GM23338 (cell line): Measurements from ENCODE around the gene FHOD1. TPM values are rescaled to one million over a fixed set of nuclear protein-coding genes. Genes with fewer than 3 reads are reported as not detected.

Source experiments
- ATAC-seq: fragments of 200-7000 bp; cut with Tn5 transposase; 3 replicates; pipeline ENCODE4 v1.9.1; 2020
- DNase-seq: peaks from one replicate; pipeline ENCODE4 v3.0.0-alpha.2; 2015; ENCODE audit warnings: low spot score
- H2AFZ ChIP-seq: fragments of 200-600 bp; sonication (generic); 2 replicates; pipeline ENCODE4 v1.8.0; 2016; ENCODE audit warnings: antibody characterized with exemption, mild to moderate bottlenecking, moderate library complexity
- H3F3A ChIP-seq: fragments of 200-600 bp; sonication (generic); replicated peaks from 2 replicates; pipeline ENCODE4 v1.8.0; 2017; ENCODE audit warnings: antibody characterized with exemption, mixed run types, low read depth
- H3K27ac ChIP-seq: fragments of 200-600 bp; sonication (generic); 2 replicates; pipeline ENCODE4 v1.6.1; 2016; ENCODE audit warnings: low read depth
- H3K27me3 ChIP-seq: fragments of 200-600 bp; sonication (generic); 2 replicates; pipeline ENCODE4 v1.8.0; 2016; ENCODE audit warnings: mild to moderate bottlenecking, mixed run types, moderate library complexity; ENCODE audit not compliant: insufficient read depth
- H3K36me3 ChIP-seq: fragments of 200-600 bp; sonication (generic); 2 replicates; pipeline ENCODE4 v1.8.0; 2016; ENCODE audit warnings: mild to moderate bottlenecking; ENCODE audit not compliant: insufficient read depth
- H3K4me1 ChIP-seq: fragments of 200-600 bp; sonication (generic); 2 replicates; pipeline ENCODE4 v1.8.0; 2016; ENCODE audit warnings: mild to moderate bottlenecking, moderate library complexity; ENCODE audit not compliant: insufficient read depth
- H3K4me2 ChIP-seq: fragments of 200-600 bp; sonication (generic); 2 replicates; pipeline ENCODE4 v1.7.1; 2017; ENCODE audit warnings: mixed run types
- H3K4me3 ChIP-seq: fragments of 200-600 bp; sonication (generic); 2 replicates; pipeline ENCODE4 v1.6.1; 2016; ENCODE audit warnings: mixed run types
- H3K79me2 ChIP-seq: fragments of 200-600 bp; sonication (generic); replicated peaks from 2 replicates; pipeline ENCODE4 v1.8.0; 2017; ENCODE audit warnings: mild to moderate bottlenecking; ENCODE audit not compliant: insufficient read depth
- H3K9me2 ChIP-seq: fragments of 200-600 bp; sonication (generic); 2 replicates; pipeline ENCODE4 v1.8.0; 2017; ENCODE audit not compliant: insufficient read depth
- H4K20me1 ChIP-seq: fragments of 200-600 bp; sonication (generic); replicated peaks from 2 replicates; pipeline ENCODE4 v1.8.0; 2017; ENCODE audit warnings: mild to moderate bottlenecking; ENCODE audit not compliant: insufficient read depth
- H3K27ac Mint-ChIP-seq: 2 replicates; pipeline ENCODE4 v1.8.0; 2020; ENCODE audit warnings: inconsistent platforms, mild to moderate bottlenecking, moderate library complexity, mixed read lengths
- H3K27me3 Mint-ChIP-seq: 3 replicates; pipeline ENCODE4 v1.8.0; 2022; ENCODE audit warnings: low read depth, mild to moderate bottlenecking, moderate library complexity, mixed read lengths, inconsistent platforms; ENCODE audit not compliant: insufficient read depth, poor library complexity
- H3K36me3 Mint-ChIP-seq: 3 replicates; pipeline ENCODE4 v1.8.0; 2021; ENCODE audit warnings: low read depth, mild to moderate bottlenecking, inconsistent platforms, moderate library complexity, mixed read lengths
- H3K4me1 Mint-ChIP-seq: 3 replicates; pipeline ENCODE4 v1.8.0; 2020; ENCODE audit warnings: mild to moderate bottlenecking, inconsistent platforms, mixed read lengths
- H3K4me3 Mint-ChIP-seq: 3 replicates; pipeline ENCODE4 v1.8.0; 2021; ENCODE audit warnings: moderate library complexity, mild to moderate bottlenecking, inconsistent platforms, mixed read lengths
- H3K9me3 Mint-ChIP-seq: 3 replicates; pipeline ENCODE4 v1.8.0; 2020; ENCODE audit warnings: moderate library complexity, mild to moderate bottlenecking, inconsistent platforms, mixed read lengths
- CTCF ChIP-seq, 2 experiments: fragments of 200-600 bp in 1 of 2; sonication (generic) in 1 of 2; conservative IDR thresholded peaks; 2 replicates each; pipeline versions ENCODE4 v1.5.1 to v1.6.1; 2016 to 2017; ENCODE audit warnings: antibody characterized with exemption in 2 of 2, low read depth in 2 of 2, mild to moderate bottlenecking in 2 of 2, moderate library complexity in 1 of 2
- ETS1 ChIP-seq: IDR thresholded peaks from 2 replicates; pipeline ENCODE4 v1.6.1; 2016; ENCODE audit warnings: antibody characterized with exemption
- EZH2phosphoT487 ChIP-seq: fragments of 200-600 bp; sonication (generic); IDR thresholded peaks from one replicate; pipeline ENCODE4 v1.8.1; 2018; ENCODE audit warnings: antibody characterized with exemption; ENCODE audit not compliant: unreplicated experiment
- ZNF114 ChIP-seq: fragments of 250-450 bp; sonication (Bioruptor Pico); IDR thresholded peaks from 2 replicates; pipeline ENCODE4 v1.5.0; 2020; ENCODE audit warnings: mild to moderate bottlenecking, moderate library complexity
- ZNF331 ChIP-seq: fragments of 250-450 bp; sonication (Bioruptor Pico); IDR thresholded peaks from 2 replicates; pipeline ENCODE4 v1.5.0; 2020; ENCODE audit warnings: low read depth, mild to moderate bottlenecking, moderate library complexity
- polyA plus RNA-seq: library from polyadenylated mRNA; unstranded; fragments of >200 nt; fragmentation: Nextera tagmentation; extraction: Ambion mirVana; gene quantifications from 2 replicates; pipeline ENCODE4 v1.2.1, GENCODE V29; 2016
- total RNA-seq: library from RNA; depleted of rRNA; stranded (reverse); fragments of >200 nt; shearing (Covaris generic); gene quantifications from 2 replicates; pipeline ENCODE4 v1.2.3, GENCODE V29; 2014
- TF ChIP-seq, protein P1 (sequence below): IDR thresholded peaks from one replicate; pipeline ENCODE4 v1.6.1; 2018; ENCODE audit warnings: antibody characterized with exemption; ENCODE audit not compliant: unreplicated experiment
- TF ChIP-seq, protein P2 (sequence below): fragments of 250-450 bp; sonication (Bioruptor Pico); IDR thresholded peaks from 2 replicates; pipeline ENCODE4 v1.5.0; 2020; ENCODE audit warnings: mild to moderate bottlenecking, moderate library complexity

Gene FHOD1
- total and polyA plus RNA-seq, 2 experiments from 2014 or later, result 26.2 to 52.7 TPM

- peaks cover 10% of the 10 kb centered on the region; the same call in 2 of the 3 replicates for H3K36me3 Mint-ChIP-seq
- no peak for ATAC-seq
- Histone ChIP-seq H3K4me1 (peaks cover 9% of the 10 kb centered on the region), H3K27ac (no peak overlapping the region), H4K20me1 (no peaks in the 10 kb centered on the region; the same call in 1 of the 2 replicates), H3F3A (peaks cover 7% of the 10 kb centered on the region; the same call in 1 of the 2 replicates), H3K9me2 (no peaks in the 10 kb centered on the region), H3K36me3 (no peaks in the 10 kb centered on the region), H2AFZ (no peak overlapping the region), H3K4me3 (no peak overlapping the region), H3K79me2 (no peaks in the 10 kb centered on the region), H3K4me2 (no peak overlapping the region), H3K27me3 (no peaks in the 10 kb centered on the region)
- peaks cover 15% of the 10 kb centered on the region for H3K27me3 Mint-ChIP-seq
- H3K4me3 Mint-ChIP-seq, result no peak overlapping the region
- no peak overlapping the region for H3K27ac Mint-ChIP-seq
- H3K9me3 Mint-ChIP-seq, result no peaks in the 10 kb centered on the region
- no peak for DNase-seq
- H3K4me1 Mint-ChIP-seq, result peaks cover 11% of the 10 kb centered on the region
- no peak for TF ChIP-seq ZNF114 (CRISPR knock-in tag)
- TF ChIP-seq, protein P1, sequence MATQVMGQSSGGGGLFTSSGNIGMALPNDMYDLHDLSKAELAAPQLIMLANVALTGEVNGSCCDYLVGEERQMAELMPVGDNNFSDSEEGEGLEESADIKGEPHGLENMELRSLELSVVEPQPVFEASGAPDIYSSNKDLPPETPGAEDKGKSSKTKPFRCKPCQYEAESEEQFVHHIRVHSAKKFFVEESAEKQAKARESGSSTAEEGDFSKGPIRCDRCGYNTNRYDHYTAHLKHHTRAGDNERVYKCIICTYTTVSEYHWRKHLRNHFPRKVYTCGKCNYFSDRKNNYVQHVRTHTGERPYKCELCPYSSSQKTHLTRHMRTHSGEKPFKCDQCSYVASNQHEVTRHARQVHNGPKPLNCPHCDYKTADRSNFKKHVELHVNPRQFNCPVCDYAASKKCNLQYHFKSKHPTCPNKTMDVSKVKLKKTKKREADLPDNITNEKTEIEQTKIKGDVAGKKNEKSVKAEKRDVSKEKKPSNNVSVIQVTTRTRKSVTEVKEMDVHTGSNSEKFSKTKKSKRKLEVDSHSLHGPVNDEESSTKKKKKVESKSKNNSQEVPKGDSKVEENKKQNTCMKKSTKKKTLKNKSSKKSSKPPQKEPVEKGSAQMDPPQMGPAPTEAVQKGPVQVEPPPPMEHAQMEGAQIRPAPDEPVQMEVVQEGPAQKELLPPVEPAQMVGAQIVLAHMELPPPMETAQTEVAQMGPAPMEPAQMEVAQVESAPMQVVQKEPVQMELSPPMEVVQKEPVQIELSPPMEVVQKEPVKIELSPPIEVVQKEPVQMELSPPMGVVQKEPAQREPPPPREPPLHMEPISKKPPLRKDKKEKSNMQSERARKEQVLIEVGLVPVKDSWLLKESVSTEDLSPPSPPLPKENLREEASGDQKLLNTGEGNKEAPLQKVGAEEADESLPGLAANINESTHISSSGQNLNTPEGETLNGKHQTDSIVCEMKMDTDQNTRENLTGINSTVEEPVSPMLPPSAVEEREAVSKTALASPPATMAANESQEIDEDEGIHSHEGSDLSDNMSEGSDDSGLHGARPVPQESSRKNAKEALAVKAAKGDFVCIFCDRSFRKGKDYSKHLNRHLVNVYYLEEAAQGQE, result no peak
Observed at GRCh38 chr16:67202956-67203493, 44.3 kb downstream of the FHOD1 start.

DNA sequence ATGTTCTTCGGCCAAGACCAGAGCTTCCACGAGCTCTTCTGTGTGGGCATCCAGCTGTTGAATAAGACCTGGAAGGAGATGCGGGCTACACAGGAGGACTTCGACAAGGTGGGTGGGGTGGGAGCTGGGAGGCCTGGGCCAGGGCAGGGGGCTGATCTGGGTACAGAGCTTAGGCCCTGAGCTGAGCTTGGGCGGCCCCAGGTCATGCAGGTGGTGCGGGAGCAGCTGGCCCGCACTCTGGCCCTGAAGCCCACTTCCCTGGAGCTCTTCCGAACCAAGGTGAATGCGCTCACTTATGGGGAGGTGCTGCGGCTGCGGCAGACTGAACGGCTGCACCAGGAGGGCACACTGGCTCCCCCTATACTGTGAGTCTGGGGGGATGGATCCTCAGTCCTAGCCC lies 44.9 kb downstream of the FHOD1 start:
- Histone ChIP-seq H3F3A (peaks cover 12% of the 10 kb centered on the region; the same call in 1 of the 2 replicates), H3K4me1 (peaks cover 9% of the 10 kb centered on the region), H3K79me2 (no peaks in the 10 kb centered on the region), H3K27ac (no peak overlapping the region), H4K20me1 (no peaks in the 10 kb centered on the region; the same call in 1 of the 2 replicates), H3K4me2 (no peak overlapping the region), H3K27me3 (no peaks in the 10 kb centered on the region), H3K36me3 (no peaks in the 10 kb centered on the region), H3K4me3 (no peak overlapping the region), H2AFZ (no peak overlapping the region), H3K9me2 (no peaks in the 10 kb centered on the region)
- TF ChIP-seq, protein P2, sequence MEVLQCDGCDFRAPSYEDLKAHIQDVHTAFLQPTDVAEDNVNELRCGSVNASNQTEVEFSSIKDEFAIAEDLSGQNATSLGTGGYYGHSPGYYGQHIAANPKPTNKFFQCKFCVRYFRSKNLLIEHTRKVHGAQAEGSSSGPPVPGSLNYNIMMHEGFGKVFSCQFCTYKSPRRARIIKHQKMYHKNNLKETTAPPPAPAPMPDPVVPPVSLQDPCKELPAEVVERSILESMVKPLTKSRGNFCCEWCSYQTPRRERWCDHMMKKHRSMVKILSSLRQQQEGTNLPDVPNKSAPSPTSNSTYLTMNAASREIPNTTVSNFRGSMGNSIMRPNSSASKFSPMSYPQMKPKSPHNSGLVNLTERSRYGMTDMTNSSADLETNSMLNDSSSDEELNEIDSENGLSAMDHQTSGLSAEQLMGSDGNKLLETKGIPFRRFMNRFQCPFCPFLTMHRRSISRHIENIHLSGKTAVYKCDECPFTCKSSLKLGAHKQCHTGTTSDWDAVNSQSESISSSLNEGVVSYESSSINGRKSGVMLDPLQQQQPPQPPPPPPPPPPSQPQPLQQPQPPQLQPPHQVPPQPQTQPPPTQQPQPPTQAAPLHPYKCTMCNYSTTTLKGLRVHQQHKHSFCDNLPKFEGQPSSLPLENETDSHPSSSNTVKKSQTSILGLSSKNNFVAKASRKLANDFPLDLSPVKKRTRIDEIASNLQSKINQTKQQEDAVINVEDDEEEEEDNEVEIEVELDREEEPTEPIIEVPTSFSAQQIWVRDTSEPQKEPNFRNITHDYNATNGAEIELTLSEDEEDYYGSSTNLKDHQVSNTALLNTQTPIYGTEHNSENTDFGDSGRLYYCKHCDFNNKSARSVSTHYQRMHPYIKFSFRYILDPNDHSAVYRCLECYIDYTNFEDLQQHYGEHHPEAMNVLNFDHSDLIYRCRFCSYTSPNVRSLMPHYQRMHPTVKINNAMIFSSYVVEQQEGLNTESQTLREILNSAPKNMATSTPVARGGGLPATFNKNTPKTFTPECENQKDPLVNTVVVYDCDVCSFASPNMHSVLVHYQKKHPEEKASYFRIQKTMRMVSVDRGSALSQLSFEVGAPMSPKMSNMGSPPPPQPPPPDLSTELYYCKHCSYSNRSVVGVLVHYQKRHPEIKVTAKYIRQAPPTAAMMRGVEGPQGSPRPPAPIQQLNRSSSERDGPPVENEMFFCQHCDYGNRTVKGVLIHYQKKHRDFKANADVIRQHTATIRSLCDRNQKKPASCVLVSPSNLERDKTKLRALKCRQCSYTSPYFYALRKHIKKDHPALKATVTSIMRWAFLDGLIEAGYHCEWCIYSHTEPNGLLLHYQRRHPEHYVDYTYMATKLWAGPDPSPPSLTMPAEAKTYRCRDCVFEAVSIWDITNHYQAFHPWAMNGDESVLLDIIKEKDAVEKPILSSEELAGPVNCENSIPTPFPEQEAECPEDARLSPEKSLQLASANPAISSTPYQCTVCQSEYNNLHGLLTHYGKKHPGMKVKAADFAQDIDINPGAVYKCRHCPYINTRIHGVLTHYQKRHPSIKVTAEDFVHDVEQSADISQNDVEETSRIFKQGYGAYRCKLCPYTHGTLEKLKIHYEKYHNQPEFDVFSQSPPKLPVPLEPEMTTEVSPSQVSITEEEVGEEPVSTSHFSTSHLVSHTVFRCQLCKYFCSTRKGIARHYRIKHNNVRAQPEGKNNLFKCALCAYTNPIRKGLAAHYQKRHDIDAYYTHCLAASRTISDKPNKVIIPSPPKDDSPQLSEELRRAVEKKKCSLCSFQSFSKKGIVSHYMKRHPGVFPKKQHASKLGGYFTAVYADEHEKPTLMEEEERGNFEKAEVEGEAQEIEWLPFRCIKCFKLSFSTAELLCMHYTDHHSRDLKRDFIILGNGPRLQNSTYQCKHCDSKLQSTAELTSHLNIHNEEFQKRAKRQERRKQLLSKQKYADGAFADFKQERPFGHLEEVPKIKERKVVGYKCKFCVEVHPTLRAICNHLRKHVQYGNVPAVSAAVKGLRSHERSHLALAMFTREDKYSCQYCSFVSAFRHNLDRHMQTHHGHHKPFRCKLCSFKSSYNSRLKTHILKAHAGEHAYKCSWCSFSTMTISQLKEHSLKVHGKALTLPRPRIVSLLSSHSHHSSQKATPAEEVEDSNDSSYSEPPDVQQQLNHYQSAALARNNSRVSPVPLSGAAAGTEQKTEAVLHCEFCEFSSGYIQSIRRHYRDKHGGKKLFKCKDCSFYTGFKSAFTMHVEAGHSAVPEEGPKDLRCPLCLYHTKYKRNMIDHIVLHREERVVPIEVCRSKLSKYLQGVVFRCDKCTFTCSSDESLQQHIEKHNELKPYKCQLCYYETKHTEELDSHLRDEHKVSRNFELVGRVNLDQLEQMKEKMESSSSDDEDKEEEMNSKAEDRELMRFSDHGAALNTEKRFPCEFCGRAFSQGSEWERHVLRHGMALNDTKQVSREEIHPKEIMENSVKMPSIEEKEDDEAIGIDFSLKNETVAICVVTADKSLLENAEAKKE (CRISPR knock-in tag), result no peak
- no peak for TF ChIP-seq EZH2phosphoT487
- no peak for TF ChIP-seq ZNF331
- no peak for TF ChIP-seq ETS1
- no peak for TF ChIP-seq CTCF (conservative IDR thresholded peaks at IDR 0.05; ENCODE audit: low read depth in 2 of 2)
- TF ChIP-seq ZNF114 (CRISPR knock-in tag), result no peak
- no peak for ATAC-seq
- no peak overlapping the region for H3K4me3 Mint-ChIP-seq
- peaks cover 16% of the 10 kb centered on the region for H3K27me3 Mint-ChIP-seq
- H3K9me3 Mint-ChIP-seq, result no peaks in the 10 kb centered on the region
- H3K36me3 Mint-ChIP-seq, result peaks cover 14% of the 10 kb centered on the region; the same call in 2 of the 3 replicates
- peaks cover 11% of the 10 kb centered on the region for H3K4me1 Mint-ChIP-seq
- DNase-seq, result no peak
- no peak overlapping the region for H3K27ac Mint-ChIP-seq
